Activated naive CD4-positive, alpha-beta T cell (primary cell): ENCODE results near the gene SLC16A12.

Source experiments
- DNase-seq, 4 experiments: peaks; one replicate each; lab custom pipeline; 2025; lab: John Stamatoyannopoulos, UW

The SLC16A12 gene

DNA sequence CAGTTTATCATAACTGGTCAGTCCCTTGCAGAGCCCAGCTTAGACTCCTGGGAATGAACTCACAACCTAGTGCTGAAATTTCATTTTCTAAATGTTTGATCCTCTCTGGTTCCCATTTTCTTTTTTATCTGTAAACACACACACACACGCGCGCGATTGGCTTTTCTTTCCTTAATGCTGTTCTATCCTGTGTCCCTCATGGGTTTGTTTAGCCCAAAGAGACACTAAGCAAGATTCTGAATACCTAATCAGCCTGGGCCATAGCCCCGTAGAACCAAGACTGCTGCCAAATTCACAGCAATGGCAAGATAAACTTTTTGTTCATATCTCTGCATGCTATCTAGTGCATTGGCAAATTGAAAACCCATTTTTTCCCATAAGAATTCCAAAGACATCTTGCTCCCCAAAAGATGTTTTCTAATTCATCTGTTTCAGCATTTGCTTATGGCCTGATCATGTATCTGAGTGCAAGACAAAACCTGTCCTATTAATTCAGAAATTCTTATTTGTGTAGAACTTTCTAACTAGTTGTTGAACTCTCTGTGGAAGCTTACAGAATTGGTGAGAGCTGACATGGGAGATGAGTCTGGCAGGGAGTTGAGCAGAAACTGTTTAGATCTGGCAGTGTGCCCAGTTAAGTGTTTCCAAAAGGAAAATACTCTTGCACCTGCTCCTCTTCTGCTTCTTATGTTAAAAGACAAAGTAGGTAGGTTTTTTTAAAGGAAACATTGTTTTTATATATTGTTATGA, 144.7 kb downstream of the SLC16A12 start:
- DNase-seq = no peak

- DNase-seq = no peak
Observed at GRCh38 chr10:89389254-89389653, 146.1 kb downstream of the SLC16A12 start.

GRCh38 chr10:89388806-89389205, 146.6 kb downstream of the SLC16A12 start:
- no peak for DNase-seq

- DNase-seq = no peak
Observed at GRCh38 chr10:89384474-89385340, 150.7 kb downstream of the SLC16A12 start.

GRCh38 chr10:89382757-89383156, 152.6 kb downstream of the SLC16A12 start:
- no peak for DNase-seq
